ENCODE data around the gene ARNT2.

DNA sequence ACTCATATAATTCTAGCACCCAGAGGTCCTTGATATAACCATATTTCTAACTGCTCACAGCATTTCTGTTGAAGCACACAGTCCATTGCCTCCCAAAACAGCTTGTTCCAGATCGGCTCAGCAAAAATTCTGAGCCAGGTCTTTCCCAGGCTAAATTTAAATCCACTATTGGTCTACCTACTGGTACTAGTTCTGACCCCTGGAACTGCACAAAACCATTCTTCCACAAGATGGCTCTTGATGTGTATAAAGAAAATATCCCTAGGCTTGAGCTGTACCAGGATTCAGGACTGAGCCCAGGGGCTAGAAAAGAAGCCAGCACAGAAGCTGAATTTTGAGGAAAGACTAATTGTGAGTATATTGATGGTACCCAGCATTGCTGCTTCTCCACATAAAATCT, 215.5 kb downstream of the ARNT2 start:
- TF ChIP-seq CTCF (conservative IDR thresholded peaks at IDR 0.05; ENCODE audit: low read length), result no peak
- TF ChIP-seq EZH2phosphoT487 (IDR thresholded peaks at IDR 0.05; ENCODE audit: borderline replicate concordance, low read depth, low read length), result no peak

Measured in OCI-LY7 (cell line).